ENCODE data around the gene SNX2. TPM values are rescaled to one million over a fixed set of nuclear protein-coding genes. Genes with fewer than 3 reads are reported as not detected.

The SNX2 gene
- total RNA-seq, 1 donor from 2014 or later = 145 TPM

- POLR2A ChIA-PET = no interaction called here
- ATAC-seq (ENCODE audit: low read depth) (no peak), DNase-seq (no peak)
- no peak overlapping the region for H3K4me3 Mint-ChIP-seq
- no peak overlapping the region for H3K27ac Mint-ChIP-seq
- H3K27me3 Mint-ChIP-seq = no peaks in the 10 kb centered on the region
- CTCF ChIA-PET = no interaction called here
- H3K36me3 Mint-ChIP-seq (ENCODE audit: low read depth) = no peaks in the 10 kb centered on the region
- peaks cover 18% of the 10 kb centered on the region for H3K4me1 Mint-ChIP-seq
- intact Hi-C loops (cut with micrococcal nuclease) = no loop called here
- TF ChIP-seq, protein P1, sequence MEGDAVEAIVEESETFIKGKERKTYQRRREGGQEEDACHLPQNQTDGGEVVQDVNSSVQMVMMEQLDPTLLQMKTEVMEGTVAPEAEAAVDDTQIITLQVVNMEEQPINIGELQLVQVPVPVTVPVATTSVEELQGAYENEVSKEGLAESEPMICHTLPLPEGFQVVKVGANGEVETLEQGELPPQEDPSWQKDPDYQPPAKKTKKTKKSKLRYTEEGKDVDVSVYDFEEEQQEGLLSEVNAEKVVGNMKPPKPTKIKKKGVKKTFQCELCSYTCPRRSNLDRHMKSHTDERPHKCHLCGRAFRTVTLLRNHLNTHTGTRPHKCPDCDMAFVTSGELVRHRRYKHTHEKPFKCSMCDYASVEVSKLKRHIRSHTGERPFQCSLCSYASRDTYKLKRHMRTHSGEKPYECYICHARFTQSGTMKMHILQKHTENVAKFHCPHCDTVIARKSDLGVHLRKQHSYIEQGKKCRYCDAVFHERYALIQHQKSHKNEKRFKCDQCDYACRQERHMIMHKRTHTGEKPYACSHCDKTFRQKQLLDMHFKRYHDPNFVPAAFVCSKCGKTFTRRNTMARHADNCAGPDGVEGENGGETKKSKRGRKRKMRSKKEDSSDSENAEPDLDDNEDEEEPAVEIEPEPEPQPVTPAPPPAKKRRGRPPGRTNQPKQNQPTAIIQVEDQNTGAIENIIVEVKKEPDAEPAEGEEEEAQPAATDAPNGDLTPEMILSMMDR (IDR thresholded peaks at IDR 0.05) = no peak
- H3K9me3 Mint-ChIP-seq = peaks cover 3% of the 10 kb centered on the region
These were observed 99.4 kb downstream of the SNX2 start for GRCh38 chr5:122874179-122874875.

- TF ChIP-seq, protein P1 (IDR thresholded peaks at IDR 0.05) = no peak
- intact Hi-C loops (cut with micrococcal nuclease) = no loop called here
- Mint-ChIP-seq H3K27ac (peak overlapping the region; percentile 15), H3K36me3 (ENCODE audit: low read depth) (no peaks in the 10 kb centered on the region), H3K27me3 (no peaks in the 10 kb centered on the region), H3K4me3 (peak overlapping the region; percentile 54), H3K4me1 (peaks cover 18% of the 10 kb centered on the region), H3K9me3 (peaks cover 3% of the 10 kb centered on the region)
- DNase-seq (no peak), ATAC-seq (ENCODE audit: low read depth) (peak; percentile 34)
- ChIA-PET POLR2A (no interaction called here), CTCF (interaction anchor here (1.0 kb wide), 1 partner anchor 361 kb away, joined by 3 read pairs; no protein-coding TSS in a partner anchor)
These were observed 102.6 kb downstream of the SNX2 start for GRCh38 chr5:122877518-122877917.

- H3K4me3 Mint-ChIP-seq = no peak overlapping the region
- no peak for ATAC-seq (ENCODE audit: low read depth)
- ChIA-PET POLR2A (no interaction called here), CTCF (no interaction called here)
- no peak for DNase-seq
- H3K4me1 Mint-ChIP-seq = peaks cover 18% of the 10 kb centered on the region
- no peak overlapping the region for H3K27ac Mint-ChIP-seq
- no peaks in the 10 kb centered on the region for H3K27me3 Mint-ChIP-seq
- TF ChIP-seq, protein P1 (IDR thresholded peaks at IDR 0.05) = no peak
- H3K9me3 Mint-ChIP-seq = peaks cover 3% of the 10 kb centered on the region
- intact Hi-C loops (cut with micrococcal nuclease) = no loop called here
- H3K36me3 Mint-ChIP-seq (ENCODE audit: low read depth) = no peaks in the 10 kb centered on the region
These were observed 104.2 kb downstream of the SNX2 start for GRCh38 chr5:122879076-122879475.

Other genes starting within 250 kb of the SNX2 start
- gene SNX24, start 70.5 kb downstream of the SNX2 start, total RNA-seq = 8.2 and 8.5 TPM in 2 replicates